ENCODE results near the gene CLASP2. TPM values are rescaled to one million over a fixed set of nuclear protein-coding genes. Genes with fewer than 3 reads are reported as not detected.

Gene CLASP2
- polyA plus RNA-seq, 3 donors: 10.1 to 16.1 (median 13.9) TPM

DNA sequence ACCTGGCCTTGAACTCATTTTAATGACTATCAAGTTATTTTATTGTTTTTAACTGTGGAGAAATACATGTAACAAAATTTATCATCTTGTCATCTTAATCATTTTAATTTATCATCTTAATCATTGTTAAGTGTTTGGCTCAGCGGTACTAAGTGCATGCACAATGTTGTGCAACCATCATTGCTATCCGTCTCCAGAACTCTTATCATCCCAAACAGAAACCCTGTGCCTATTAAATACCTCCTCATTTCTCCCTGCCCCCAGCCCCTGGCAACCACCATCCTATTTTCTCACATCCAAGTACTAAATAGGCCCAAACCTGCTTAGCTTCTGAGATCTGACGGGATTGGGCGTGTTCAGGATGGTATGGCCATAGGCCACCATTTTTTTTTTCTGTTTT, 226.3 kb downstream of the CLASP2 start:
- no peak overlapping the region for H3K4me3 ChIP-seq (replicated peaks in 1 of 3; ENCODE audit: low read depth in 2 of 3, low read length in 3 of 3)
- H3K9ac ChIP-seq (ENCODE audit: insufficient read depth, low read length, poor library complexity, severe bottlenecking): no peak overlapping the region
- no peaks in the 10 kb centered on the region for H3K4me1 ChIP-seq (ENCODE audit: control insufficient read depth in 1 of 2, insufficient read depth in 2 of 2, low read length in 2 of 2)
- no peaks in the 10 kb centered on the region for H3K4me1 Mint-ChIP-seq
- H3K36me3 ChIP-seq (replicated peaks in 1 of 2; ENCODE audit: control insufficient read depth in 1 of 2, insufficient read depth in 2 of 2, low read length in 2 of 2): peaks cover 0 to 4% of the 10 kb centered on the region in 2 donors
- no peak overlapping the region for H3K27ac ChIP-seq (ENCODE audit: low read depth in 1 of 2, low read length in 2 of 2)
- no peaks in the 10 kb centered on the region for H3K9me3 ChIP-seq (replicated peaks in 1 of 2; ENCODE audit: control insufficient read depth in 1 of 2, insufficient read depth in 1 of 2, low read length in 2 of 2)
- peaks cover 0 to 2% (median 0%) of the 10 kb centered on the region in 7 donors for H3K9me3 Mint-ChIP-seq
- H3K4me2 ChIP-seq (replicated peaks; ENCODE audit: extremely low read depth, low read length, poor library complexity, severe bottlenecking): no peak overlapping the region
- H4K20me1 ChIP-seq (ENCODE audit: insufficient read depth, low read length): no peaks in the 10 kb centered on the region
- H2AFZ ChIP-seq (ENCODE audit: insufficient read depth, low read depth, low read length, poor library complexity, severe bottlenecking): no peak overlapping the region
- H3K36me3 Mint-ChIP-seq: peaks cover under 1 to 3% of the 10 kb centered on the region in 2 donors
- no peak overlapping the region for H3K4me3 Mint-ChIP-seq
- no peaks in the 10 kb centered on the region for H3K27me3 ChIP-seq (ENCODE audit: control insufficient read depth in 2 of 2, insufficient read depth in 2 of 2, low read length in 2 of 2)
- no peak for DNase-seq
- TF ChIP-seq, protein P1, sequence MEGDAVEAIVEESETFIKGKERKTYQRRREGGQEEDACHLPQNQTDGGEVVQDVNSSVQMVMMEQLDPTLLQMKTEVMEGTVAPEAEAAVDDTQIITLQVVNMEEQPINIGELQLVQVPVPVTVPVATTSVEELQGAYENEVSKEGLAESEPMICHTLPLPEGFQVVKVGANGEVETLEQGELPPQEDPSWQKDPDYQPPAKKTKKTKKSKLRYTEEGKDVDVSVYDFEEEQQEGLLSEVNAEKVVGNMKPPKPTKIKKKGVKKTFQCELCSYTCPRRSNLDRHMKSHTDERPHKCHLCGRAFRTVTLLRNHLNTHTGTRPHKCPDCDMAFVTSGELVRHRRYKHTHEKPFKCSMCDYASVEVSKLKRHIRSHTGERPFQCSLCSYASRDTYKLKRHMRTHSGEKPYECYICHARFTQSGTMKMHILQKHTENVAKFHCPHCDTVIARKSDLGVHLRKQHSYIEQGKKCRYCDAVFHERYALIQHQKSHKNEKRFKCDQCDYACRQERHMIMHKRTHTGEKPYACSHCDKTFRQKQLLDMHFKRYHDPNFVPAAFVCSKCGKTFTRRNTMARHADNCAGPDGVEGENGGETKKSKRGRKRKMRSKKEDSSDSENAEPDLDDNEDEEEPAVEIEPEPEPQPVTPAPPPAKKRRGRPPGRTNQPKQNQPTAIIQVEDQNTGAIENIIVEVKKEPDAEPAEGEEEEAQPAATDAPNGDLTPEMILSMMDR (IDR thresholded peaks at IDR 0.05): no peak
- WGBS (ENCODE audit: insufficient coverage): 98% methylated on average over 3 of the region's 4 CpGs
- no peak overlapping the region for H3K27ac Mint-ChIP-seq
- intact Hi-C loops (cut with micrococcal nuclease): no loop called here
- H3K79me2 ChIP-seq (ENCODE audit: insufficient read depth, low read length): no peaks in the 10 kb centered on the region
- H3K27me3 Mint-ChIP-seq (ENCODE audit: low read depth in 3 of 3): peaks cover 0 to 1% (median 1%) of the 10 kb centered on the region in 3 donors

DNA sequence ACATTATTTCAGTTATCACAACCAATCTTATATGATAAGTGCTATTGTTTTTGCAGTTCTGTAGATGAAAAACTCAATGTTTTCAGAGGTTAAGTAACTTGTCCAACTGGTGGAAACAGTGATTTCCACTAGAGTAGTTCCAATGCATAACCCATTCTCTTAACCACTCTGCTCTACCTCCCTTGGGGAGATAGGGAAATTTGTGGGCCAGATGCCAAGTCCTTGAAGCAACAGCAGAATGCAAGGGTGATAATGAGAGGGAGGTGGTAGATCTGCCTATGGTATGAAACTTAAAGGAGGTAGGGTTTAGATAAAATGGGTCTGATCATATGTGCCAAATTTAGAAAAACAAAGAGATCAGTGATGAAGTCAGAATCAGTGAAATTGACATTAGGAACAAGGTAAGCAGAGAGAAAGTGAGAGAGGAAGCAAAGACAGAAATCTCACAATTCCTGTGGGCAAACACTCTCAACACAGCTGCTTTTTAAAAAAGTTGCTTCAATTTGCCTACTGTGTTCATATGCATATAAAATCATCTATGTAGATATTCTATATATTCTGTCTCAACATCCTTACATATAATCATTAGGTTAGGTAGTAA, 227.3 kb downstream of the CLASP2 start:
- Histone ChIP-seq H4K20me1 (ENCODE audit: insufficient read depth, low read length) (no peaks in the 10 kb centered on the region), H3K36me3 (replicated peaks in 1 of 2; ENCODE audit: control insufficient read depth in 1 of 2, insufficient read depth in 2 of 2, low read length in 2 of 2) (no peaks in the 10 kb centered on the region), H3K4me2 (replicated peaks; ENCODE audit: extremely low read depth, low read length, poor library complexity, severe bottlenecking) (no peak overlapping the region), H3K4me1 (ENCODE audit: control insufficient read depth in 1 of 2, insufficient read depth in 2 of 2, low read length in 2 of 2) (no peaks in the 10 kb centered on the region), H3K79me2 (ENCODE audit: insufficient read depth, low read length) (no peaks in the 10 kb centered on the region), H3K9ac (ENCODE audit: insufficient read depth, low read length, poor library complexity, severe bottlenecking) (no peak overlapping the region), H3K9me3 (replicated peaks in 1 of 2; ENCODE audit: control insufficient read depth in 1 of 2, insufficient read depth in 1 of 2, low read length in 2 of 2) (no peaks in the 10 kb centered on the region), H2AFZ (ENCODE audit: insufficient read depth, low read depth, low read length, poor library complexity, severe bottlenecking) (no peak overlapping the region), H3K4me3 (replicated peaks in 1 of 3; ENCODE audit: low read depth in 2 of 3, low read length in 3 of 3) (no peak overlapping the region), H3K27me3 (ENCODE audit: control insufficient read depth in 2 of 2, insufficient read depth in 2 of 2, low read length in 2 of 2) (no peaks in the 10 kb centered on the region), H3K27ac (ENCODE audit: low read depth in 1 of 2, low read length in 2 of 2) (no peak overlapping the region)
- Mint-ChIP-seq H3K9me3 (peaks cover 0 to 2% (median 0%) of the 10 kb centered on the region in 7 donors), H3K27me3 (ENCODE audit: low read depth in 3 of 3) (peaks cover 0 to 1% (median 1%) of the 10 kb centered on the region in 3 donors), H3K4me3 (no peak overlapping the region), H3K4me1 (no peaks in the 10 kb centered on the region), H3K36me3 (peaks cover 0 to 5% of the 10 kb centered on the region in 2 donors), H3K27ac (no peak overlapping the region)
- intact Hi-C loops (cut with micrococcal nuclease): no loop called here
- DNase-seq: no peak
- TF ChIP-seq, protein P1 (IDR thresholded peaks at IDR 0.05): no peak
